Mammary microvascular endothelial cell (primary cell): ENCODE results near the gene UGT1A4. TPM values are rescaled to one million over a fixed set of nuclear protein-coding genes. Genes with fewer than 3 reads are reported as not detected.

Experiments used
- total RNA-seq: library from RNA; depleted of rRNA; stranded (reverse); fragments of >200 nt; gene quantifications from 2 replicates; pipeline ENCODE4 v1.2.3, GENCODE V29; 2015

UGT1A4 gene
- total RNA-seq, result not detected in 2 replicates

DNA sequence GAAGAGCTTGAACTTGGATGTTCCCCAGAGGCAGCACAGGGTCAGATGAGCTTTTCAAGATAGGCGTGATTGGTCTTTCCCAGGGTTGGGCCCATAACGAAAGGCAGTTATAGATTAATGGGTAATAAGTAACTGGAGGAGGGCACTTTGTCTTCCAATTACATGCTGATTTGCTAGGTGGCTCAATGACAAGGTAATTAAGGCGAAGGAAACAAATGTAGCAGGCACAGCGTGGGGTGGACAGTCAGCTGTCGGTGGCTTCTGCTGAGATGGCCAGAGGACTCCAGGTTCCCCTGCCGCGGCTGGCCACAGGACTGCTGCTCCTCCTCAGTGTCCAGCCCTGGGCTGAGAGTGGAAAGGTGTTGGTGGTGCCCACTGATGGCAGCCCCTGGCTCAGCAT is at the start of gene UGT1A4:
UGT1A4 (plus strand) TSS at position 185 of the 400 bp plus-strand sequence; CDS start at position 270, 85 bp downstream.

DNA sequence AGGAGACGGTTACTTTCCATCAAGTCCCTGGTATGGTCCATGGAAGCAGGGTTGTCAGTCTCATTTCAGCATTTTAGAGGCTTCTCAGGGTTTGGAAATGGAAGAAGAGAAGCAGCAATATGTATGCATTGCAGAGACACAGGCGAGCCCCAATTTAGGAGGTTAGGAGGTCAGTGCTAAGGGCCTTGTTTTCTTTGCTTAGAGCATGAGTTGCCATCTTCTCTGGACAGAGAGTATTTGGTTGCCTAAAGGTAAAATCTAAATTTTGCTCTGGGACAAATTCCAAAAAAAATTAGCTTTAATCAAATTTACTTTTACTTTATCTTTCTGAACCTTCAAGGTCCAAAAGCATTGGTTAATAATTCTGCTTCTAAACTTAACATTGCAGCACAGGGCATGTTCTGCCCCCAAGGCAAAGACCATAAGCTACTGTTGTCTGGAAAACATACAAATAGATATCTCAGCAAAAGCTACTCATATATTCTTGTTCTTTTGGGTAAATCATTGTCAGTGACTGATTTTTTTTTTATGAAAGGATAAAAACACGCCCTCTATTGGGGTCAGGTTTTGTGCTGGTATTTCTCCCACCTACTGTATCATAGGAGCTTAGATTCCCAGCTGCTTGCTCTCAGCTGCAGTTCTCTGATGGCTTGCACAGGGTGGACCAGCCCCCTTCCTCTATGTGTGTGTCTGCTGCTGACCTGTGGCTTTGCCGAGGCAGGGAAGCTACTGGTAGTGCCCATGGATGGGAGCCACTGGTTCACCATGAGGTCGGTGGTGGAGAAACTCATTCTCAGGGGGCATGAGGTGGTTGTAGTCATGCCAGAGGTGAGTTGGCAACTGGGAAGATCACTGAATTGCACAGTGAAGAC is 47.0 kb upstream of the UGT1A4 start, which contains the start of gene UGT1A9:
UGT1A9 (plus strand) TSS at position 609 of the 872 bp plus-strand sequence; CDS start at position 646, 37 bp downstream.

DNA sequence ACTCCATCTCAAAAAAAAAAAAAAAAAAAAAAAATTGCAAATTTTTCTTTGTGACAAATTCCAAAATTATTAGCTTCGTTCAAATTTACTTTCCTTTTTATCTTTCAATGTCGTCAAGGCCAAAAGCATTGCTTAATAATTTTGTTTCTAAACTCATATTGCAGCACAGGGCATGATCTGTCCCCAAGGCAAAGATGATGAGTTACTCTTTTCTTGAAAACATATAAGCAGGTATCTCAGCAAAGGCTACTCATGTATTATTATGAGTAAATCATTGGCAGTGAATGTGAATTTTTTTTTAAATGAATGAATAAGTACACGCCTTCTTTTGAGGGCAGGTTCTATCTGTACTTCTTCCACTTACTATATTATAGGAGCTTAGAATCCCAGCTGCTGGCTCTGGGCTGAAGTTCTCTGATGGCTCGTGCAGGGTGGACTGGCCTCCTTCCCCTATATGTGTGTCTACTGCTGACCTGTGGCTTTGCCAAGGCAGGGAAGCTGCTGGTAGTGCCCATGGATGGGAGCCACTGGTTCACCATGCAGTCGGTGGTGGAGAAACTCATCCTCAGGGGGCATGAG is 36.9 kb upstream of the UGT1A4 start, which contains the start of gene UGT1A7:
UGT1A7 (plus strand) TSS at position 381 of the 579 bp plus-strand sequence; CDS start at position 418, 37 bp downstream.

GRCh38 chr2:233692648-233693047 is 25.9 kb upstream of the UGT1A4 start, which contains the start of gene UGT1A6:
TSS of gene UGT1A6 (plus strand) at chr2:233692890. CDS start at chr2:233693005, 115 bp downstream.

GRCh38 chr2:233712611-233713261 is 5.8 kb upstream of the UGT1A4 start, which contains the start of gene UGT1A5:
TSS of gene UGT1A5 (plus strand) at chr2:233712907. CDS start at chr2:233712992, 85 bp downstream.

DNA sequence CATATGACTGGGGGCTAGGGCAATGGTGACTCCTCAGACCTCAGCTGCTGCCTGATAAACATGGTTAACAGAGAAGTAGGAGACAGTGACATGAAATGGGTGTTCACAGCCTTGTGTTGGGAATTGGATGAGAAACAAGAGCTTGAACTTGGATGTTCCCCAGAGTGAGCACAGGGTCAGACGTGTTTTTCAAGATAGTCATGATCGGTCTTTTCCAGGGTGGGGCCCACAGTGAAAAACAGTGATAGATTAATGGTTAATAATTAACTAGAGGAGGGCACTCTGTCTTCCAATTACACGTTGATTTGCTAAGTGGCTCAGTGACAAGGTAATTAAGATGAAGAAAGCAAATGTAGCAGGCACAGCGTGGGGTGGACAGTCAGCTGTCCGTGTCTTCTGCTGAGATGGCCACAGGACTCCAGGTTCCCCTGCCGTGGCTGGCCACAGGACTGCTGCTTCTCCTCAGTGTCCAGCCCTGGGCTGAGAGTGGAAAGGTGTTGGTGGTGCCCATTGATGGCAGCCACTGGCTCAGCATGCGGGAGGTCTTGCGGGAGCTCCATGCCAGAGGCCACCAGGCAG is 10.3 kb downstream of the UGT1A4 start, which contains the start of gene UGT1A3:
UGT1A3 (plus strand) TSS at position 320 of the 579 bp plus-strand sequence; CDS start at position 405, 85 bp downstream.

GRCh38 chr2:233760043-233760442 is 41.5 kb downstream of the UGT1A4 start, which contains the start of gene UGT1A1:
TSS of gene UGT1A1 (plus strand) at chr2:233760270. CDS start at chr2:233760288, 18 bp downstream.

GRCh38 chr2:233778030-233778429 is 59.5 kb downstream of the UGT1A4 start, which contains the start of gene MROH2A:
TSS of gene MROH2A (plus strand) at chr2:233778330. CDS start at chr2:233779359, 1,029 bp downstream.

Other genes with a start within 250 kb of the UGT1A4 start
- 22.6 and 27.0 TPM in 2 replicates for gene USP40, start 152.0 kb upstream of the UGT1A4 start, total RNA-seq
- not detected in 2 replicates for gene UGT1A8, start 101.1 kb upstream of the UGT1A4 start, total RNA-seq
- gene UGT1A10, start 82.3 kb upstream of the UGT1A4 start, total RNA-seq, result not detected in 2 replicates
- gene UGT1A9, start 46.8 kb upstream of the UGT1A4 start, total RNA-seq, result not detected in 2 replicates
- gene UGT1A7, start 36.8 kb upstream of the UGT1A4 start, total RNA-seq, result not detected in 2 replicates
- not detected in 2 replicates for gene UGT1A6, start 25.8 kb upstream of the UGT1A4 start, total RNA-seq
- gene UGT1A5, start 5.8 kb upstream of the UGT1A4 start, total RNA-seq, result not detected in 2 replicates
- gene UGT1A3, start 10.3 kb downstream of the UGT1A4 start, total RNA-seq, result not detected in 2 replicates
- gene UGT1A1, start 41.5 kb downstream of the UGT1A4 start, total RNA-seq, result not detected in 2 replicates
- not detected in 2 replicates for gene MROH2A, start 59.6 kb downstream of the UGT1A4 start, total RNA-seq
- 22.8 and 22.9 TPM in 2 replicates for gene HJURP, start 135.8 kb downstream of the UGT1A4 start, total RNA-seq
- gene TRPM8, start 198.6 kb downstream of the UGT1A4 start, total RNA-seq, result not detected in 2 replicates